Measurements from ENCODE around the gene ACER2. TPM values are rescaled to one million over a fixed set of nuclear protein-coding genes. Genes with fewer than 3 reads are reported as not detected.

ACER2 gene
- total RNA-seq, 1 experiment from 2014 or later, result 9.6 TPM

GRCh38 chr9:19386502-19387044 lies 22.2 kb upstream of the ACER2 start:
- Histone ChIP-seq H3T11ph (ENCODE audit: low read length) (no peak overlapping the region), H2BK20ac (ENCODE audit: low read depth, low read length, poor library complexity, severe bottlenecking) (no peak overlapping the region), H3K9me3 (ENCODE audit: control insufficient read depth, low read depth, low read length) (no peaks in the 10 kb centered on the region), H3K18ac (ENCODE audit: insufficient read length, low read depth, low read length) (no peak overlapping the region), H3K4ac (ENCODE audit: low read depth, low read length) (no peak overlapping the region), H2AK5ac (ENCODE audit: insufficient read length, low read length) (no peak overlapping the region), H3K9ac (ENCODE audit: extremely low read depth, insufficient read length, low read length) (no peak overlapping the region), H3K4me2 (ENCODE audit: insufficient read depth, insufficient read length, low read length) (no peak overlapping the region), H3K79me2 (ENCODE audit: insufficient read depth, low read length) (no peaks in the 10 kb centered on the region), H4K91ac (ENCODE audit: insufficient read length, low read depth, low read length) (no peak overlapping the region), H3K23me2 (ENCODE audit: insufficient read length, low read depth, low read length, poor library complexity, severe bottlenecking) (no peaks in the 10 kb centered on the region), H3K27ac (ENCODE audit: insufficient read length, low read depth, low read length) (no peak overlapping the region), H3K79me1 (ENCODE audit: insufficient read depth, low read depth, low read length, poor library complexity, severe bottlenecking) (no peaks in the 10 kb centered on the region), H2BK5ac (ENCODE audit: insufficient read length, low read length) (no peak overlapping the region), H2BK12ac (ENCODE audit: insufficient read length, low read depth, low read length) (no peak overlapping the region), H4K5ac (ENCODE audit: insufficient read length, low read depth, low read length) (no peak overlapping the region), H3K27me3 (ENCODE audit: insufficient read depth, low read length) (no peaks in the 10 kb centered on the region), H3K4me1 (ENCODE audit: insufficient read depth, low read length) (no peaks in the 10 kb centered on the region), H3K56ac (ENCODE audit: insufficient read length, low read depth, low read length) (no peak overlapping the region), H4K8ac (replicated peaks; ENCODE audit: insufficient read length, low read depth, low read length) (no peak overlapping the region), H2BK15ac (ENCODE audit: low read depth, low read length) (no peak overlapping the region), H2BK120ac (ENCODE audit: low read depth, low read length, poor library complexity, severe bottlenecking) (no peak overlapping the region), H3K14ac (ENCODE audit: insufficient read depth, low read length) (no peak overlapping the region), H4K20me1 (ENCODE audit: control insufficient read depth, insufficient read depth, insufficient read length) (no peaks in the 10 kb centered on the region), H3K23ac (ENCODE audit: insufficient read length, low read depth, low read length) (no peak overlapping the region), H2AFZ (ENCODE audit: low read length) (no peak overlapping the region)
- no peak for DNase-seq
- Mint-ChIP-seq H3K9me3 (no peaks in the 10 kb centered on the region; a peak in 1 of 5 replicates), H3K27ac (no peak overlapping the region), H3K27me3 (ENCODE audit: low read depth) (no peaks in the 10 kb centered on the region), H3K4me1 (no peaks in the 10 kb centered on the region), H3K4me3 (no peak overlapping the region), H3K36me3 (ENCODE audit: insufficient read depth in 1 of 3, low read depth in 3 of 3) (no peaks in the 10 kb centered on the region)
- no peak for TF ChIP-seq CTCF (conservative IDR thresholded peaks at IDR 0.05)
- no CpG with 5 or more reads among the region's 2 CpGs for WGBS (ENCODE audit: extremely low coverage, insufficient read length, low lambda C conversion rate)

Data from H9 (cell line).